Measurements from ENCODE around the gene RNF223.
"Not testable (repeated sequence)": the region's sequence is repeated elsewhere in the genome, so short reads cannot be mapped to it uniquely, and the experiment has no call there.

The RNF223 gene

DNA sequence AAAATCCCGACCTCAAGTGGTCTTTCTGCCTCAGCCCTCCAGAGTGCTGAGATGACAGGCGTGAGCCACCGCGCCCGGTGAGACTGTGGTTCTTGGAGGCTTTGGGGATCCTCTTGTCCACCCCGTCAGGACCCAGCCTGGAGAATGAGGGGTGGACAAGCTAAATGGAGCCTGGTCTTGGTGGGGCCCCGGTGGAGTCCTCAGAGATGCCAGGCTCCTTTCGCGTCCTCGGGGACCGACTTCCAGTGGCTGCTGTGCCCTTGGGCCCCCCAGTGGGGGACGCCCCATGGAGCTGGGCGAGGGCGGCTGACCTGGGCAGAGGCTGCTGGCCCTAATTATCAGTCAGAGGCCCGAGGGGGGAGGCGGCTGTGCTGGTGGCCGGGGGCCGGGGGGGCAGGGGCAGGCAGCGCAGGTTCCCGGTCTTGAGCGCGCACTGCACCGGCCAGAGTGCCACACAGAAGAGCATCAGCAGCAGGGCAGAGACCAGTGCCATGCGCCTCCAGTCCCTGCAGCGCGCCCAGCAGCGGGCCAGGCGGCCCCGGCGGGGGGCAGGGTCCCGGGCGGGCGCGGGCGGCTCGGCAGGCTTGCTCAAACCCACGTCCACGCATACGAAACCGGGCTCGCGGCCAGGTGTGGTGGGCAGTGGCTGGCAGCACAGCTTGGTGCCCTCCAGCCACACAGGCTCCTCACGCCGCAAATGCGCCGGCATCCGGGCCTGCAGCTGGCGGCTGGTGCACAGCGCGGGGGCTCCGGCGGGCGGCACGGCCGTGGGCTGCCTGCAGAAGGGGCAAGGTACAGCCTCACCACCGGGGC, 2.4 kb downstream of the RNF223 start:
- Histone ChIP-seq H3K4me1 (ENCODE audit: control insufficient read depth, insufficient read depth, low read length) (no peaks in the 10 kb centered on the region), H3K9ac (ENCODE audit: low read length) (no peak overlapping the region), H3K36me3 (ENCODE audit: control insufficient read depth, insufficient read depth, low read length) (no peaks in the 10 kb centered on the region), H3K27ac (ENCODE audit: low read depth, low read length) (no peak overlapping the region), H3K4me3 (ENCODE audit: low read length) (no peak overlapping the region), H3K27me3 (ENCODE audit: control insufficient read depth, insufficient read depth, low read length) (peaks cover 12% of the 10 kb centered on the region)

DNA sequence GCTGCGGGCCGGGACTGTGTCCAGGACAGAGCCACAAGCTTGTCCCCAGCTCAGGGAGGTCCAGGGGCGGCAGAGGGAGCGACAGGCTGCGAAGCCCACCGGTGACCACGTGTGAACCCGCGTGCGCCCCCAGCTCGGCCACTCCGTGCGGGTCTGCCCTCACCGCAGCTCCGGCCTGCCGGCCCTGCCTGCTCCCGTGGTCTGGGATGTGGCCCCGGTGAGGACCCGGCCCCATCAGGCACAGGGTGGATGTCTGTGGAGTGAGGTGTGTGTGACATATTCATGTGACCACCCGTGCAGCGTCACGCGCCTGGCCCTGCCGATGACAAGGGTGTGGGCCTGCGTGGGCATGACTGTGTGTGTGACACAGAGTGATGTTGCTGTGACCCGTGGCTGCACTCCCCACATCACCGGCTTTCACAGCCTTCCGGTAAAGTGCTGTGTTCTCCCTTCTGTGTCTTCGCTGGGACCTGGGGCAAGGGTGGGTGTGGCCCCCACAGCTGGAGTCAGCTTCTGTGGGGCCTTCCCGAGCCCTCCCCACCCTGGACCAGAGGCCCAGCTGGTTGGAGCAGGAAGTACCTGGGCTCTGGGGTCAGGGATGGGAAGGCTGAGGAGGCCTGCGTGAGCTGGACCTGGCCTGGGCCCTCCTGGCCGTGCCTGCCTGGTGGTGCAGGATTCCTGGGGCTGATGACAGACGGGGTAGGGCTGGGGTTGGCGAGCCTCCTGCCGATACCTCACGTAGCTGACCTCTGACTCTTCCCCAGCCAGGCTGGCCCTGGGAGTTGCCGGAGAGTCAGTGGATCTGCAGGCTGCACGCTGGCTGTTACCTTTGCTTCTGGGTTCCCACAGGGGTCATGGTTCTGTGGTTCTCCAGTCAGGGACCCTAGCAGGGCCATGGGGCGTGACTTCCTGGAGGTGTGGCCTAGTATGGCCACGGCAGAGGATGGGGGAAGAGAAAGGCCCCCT, 4.1 kb downstream of the RNF223 start:
- Histone ChIP-seq H3K27me3 (ENCODE audit: control insufficient read depth, insufficient read depth, low read length) (peaks cover 12% of the 10 kb centered on the region), H3K4me1 (ENCODE audit: control insufficient read depth, insufficient read depth, low read length) (no peaks in the 10 kb centered on the region), H3K4me3 (ENCODE audit: low read length) (peak overlapping the region; percentile 70), H3K9ac (ENCODE audit: low read length) (no peak overlapping the region), H3K27ac (ENCODE audit: low read depth, low read length) (no peak overlapping the region), H3K36me3 (ENCODE audit: control insufficient read depth, insufficient read depth, low read length) (no peaks in the 10 kb centered on the region)

DNA sequence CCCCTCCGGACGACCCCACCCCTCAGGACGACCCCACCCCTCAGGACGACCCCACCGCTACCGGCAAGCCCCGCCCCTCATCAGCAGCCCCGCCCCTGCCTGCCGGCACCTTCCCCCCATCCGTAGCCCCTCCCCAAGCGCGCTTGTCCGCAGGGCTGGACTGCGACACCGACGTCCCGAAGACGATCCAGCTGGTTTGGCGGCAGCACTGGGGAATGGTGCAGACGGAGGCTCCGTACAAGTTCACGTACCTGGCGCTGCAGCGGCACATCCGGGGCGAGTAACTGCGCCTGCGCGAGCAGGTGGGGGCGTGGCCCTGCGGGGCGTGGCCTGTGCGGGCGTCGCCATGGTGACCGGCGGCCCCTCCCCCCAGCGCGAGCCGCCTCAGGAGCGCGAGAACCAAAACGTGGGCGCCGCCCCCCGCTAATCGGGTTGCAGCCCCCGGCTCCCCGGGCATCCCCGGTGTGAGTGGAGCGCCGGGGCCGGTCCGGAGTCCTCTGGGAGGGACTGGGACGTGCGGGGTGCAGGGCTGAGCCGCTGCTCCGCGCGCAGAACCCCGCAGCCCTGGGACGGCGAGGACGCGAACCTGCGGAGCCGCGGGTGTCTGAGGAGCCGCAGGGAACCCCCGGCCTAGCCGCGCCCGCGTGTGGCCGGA, 4.9 kb downstream of the RNF223 start:
- Histone ChIP-seq H3K27me3 (ENCODE audit: control insufficient read depth, insufficient read depth, low read length) (peaks cover 8% of the 10 kb centered on the region), H3K36me3 (ENCODE audit: control insufficient read depth, insufficient read depth, low read length) (no peaks in the 10 kb centered on the region), H3K4me3 (ENCODE audit: low read length) (peak overlapping the region; percentile 70), H3K27ac (ENCODE audit: low read depth, low read length) (peak overlapping the region; percentile 14), H3K9ac (ENCODE audit: low read length) (peak overlapping the region; percentile 40), H3K4me1 (ENCODE audit: control insufficient read depth, insufficient read depth, low read length) (no peaks in the 10 kb centered on the region)

DNA sequence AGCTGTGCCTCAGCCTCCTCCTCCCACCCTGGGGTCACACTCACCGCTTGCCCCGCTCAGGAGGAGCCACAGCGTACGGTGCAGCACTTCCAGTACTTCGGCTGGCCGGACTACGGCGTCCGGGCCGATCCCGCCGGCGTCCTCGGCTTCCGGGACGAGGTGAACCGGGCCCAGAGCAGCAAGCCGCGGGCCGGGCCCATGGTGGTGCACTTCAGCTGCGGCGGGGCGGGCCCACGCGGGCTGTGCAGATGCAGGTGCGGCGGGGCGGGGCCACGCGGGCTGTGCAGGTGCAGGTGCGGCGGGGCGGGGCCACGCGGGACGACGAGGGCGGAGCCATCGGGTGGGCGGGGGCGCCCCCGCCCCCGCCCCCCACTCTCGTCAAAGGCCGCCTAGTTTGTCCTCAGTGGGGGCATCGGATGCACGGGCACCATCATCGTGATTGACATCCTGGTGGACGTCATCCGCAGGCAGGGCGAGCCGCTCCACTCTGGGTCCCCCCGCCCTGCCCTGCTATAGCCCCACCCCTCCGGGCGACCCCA, 5.5 kb downstream of the RNF223 start:
- H3K4me1 ChIP-seq (ENCODE audit: control insufficient read depth, insufficient read depth, low read length), result no peaks in the 10 kb centered on the region
- H3K27ac ChIP-seq (ENCODE audit: low read depth, low read length), result no peak overlapping the region
- peaks cover 13% of the 10 kb centered on the region for H3K27me3 ChIP-seq (ENCODE audit: control insufficient read depth, insufficient read depth, low read length)
- no peak overlapping the region for H3K9ac ChIP-seq (ENCODE audit: low read length)
- peak overlapping the region; percentile 6 for H3K4me3 ChIP-seq (ENCODE audit: low read length)
- H3K36me3 ChIP-seq (ENCODE audit: control insufficient read depth, insufficient read depth, low read length), result no peaks in the 10 kb centered on the region

DNA sequence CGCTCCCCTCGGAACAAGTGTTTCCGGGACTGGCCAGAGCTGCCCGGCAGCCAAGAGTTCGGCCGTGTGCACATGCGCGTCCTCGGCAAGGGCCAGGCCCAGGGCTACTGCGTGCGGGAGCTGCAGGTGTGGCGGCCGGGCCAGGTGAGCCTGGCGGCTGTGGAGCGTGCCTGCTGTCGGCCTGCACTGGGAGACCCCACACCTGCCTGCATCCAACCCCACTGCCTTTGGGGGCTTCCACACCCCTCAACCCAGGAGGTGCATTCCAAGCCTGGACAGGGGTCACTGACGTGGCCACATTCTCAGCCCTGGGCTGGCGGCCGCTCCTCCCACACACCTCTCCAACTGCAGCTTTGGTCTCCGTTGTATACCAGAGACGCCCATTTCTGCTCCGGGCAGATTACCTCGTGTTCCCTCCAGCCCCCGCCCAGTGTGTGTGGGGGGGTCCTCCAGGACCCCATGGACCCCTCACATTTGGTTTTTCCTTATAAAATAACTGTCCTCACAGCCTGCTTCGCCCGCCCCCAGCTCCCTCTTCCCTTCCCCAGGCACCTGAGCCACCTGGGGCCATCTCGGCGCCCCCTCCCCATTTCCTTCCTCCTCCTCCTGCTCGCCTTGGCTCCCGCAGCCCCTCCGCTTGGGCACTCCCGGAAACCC, 6.1 kb downstream of the RNF223 start:
- H3K4me1 ChIP-seq (ENCODE audit: control insufficient read depth, insufficient read depth, low read length), result no peaks in the 10 kb centered on the region
- H3K36me3 ChIP-seq (ENCODE audit: control insufficient read depth, insufficient read depth, low read length), result no peaks in the 10 kb centered on the region
- no peak overlapping the region for H3K27ac ChIP-seq (ENCODE audit: low read depth, low read length)
- peaks cover 15% of the 10 kb centered on the region for H3K27me3 ChIP-seq (ENCODE audit: control insufficient read depth, insufficient read depth, low read length)
- H3K4me3 ChIP-seq (ENCODE audit: low read length), result peak overlapping the region; percentile 6
- no peak overlapping the region for H3K9ac ChIP-seq (ENCODE audit: low read length)

DNA sequence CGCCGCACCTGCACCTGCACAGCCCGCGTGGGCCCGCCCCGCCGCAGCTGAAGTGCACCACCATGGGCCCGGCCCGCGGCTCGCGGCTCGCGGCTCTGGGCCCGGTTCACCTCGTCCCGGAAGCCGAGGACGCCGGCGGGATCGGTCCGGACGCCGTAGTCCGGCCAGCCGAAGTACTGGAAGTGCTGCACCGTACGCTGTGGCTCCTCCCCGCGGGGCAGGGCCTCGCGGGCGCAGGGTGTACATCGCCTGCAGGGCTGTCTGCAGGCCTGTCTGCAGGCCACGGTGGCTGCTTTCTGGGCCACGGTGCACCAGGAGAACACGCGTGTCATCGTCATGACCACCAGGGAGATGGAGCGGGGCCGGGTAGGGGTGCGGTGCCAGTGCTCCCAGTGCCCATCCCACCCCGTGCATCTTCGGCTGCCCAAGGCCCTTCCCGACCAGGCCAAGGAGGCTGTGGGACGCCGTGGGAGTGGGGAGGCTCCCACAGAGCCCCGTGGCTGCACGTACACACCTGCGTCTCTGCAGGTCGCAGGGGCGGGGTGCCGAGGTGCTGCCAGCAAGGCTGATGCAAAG, 6.7 kb downstream of the RNF223 start:
- Histone ChIP-seq H3K4me1 (ENCODE audit: control insufficient read depth, insufficient read depth, low read length) (no peaks in the 10 kb centered on the region), H3K9ac (ENCODE audit: low read length) (no peak overlapping the region), H3K27me3 (ENCODE audit: control insufficient read depth, insufficient read depth, low read length) (peaks cover 20% of the 10 kb centered on the region), H3K36me3 (ENCODE audit: control insufficient read depth, insufficient read depth, low read length) (no peaks in the 10 kb centered on the region), H3K27ac (ENCODE audit: low read depth, low read length) (no peak overlapping the region), H3K4me3 (ENCODE audit: low read length) (no peak overlapping the region)

DNA sequence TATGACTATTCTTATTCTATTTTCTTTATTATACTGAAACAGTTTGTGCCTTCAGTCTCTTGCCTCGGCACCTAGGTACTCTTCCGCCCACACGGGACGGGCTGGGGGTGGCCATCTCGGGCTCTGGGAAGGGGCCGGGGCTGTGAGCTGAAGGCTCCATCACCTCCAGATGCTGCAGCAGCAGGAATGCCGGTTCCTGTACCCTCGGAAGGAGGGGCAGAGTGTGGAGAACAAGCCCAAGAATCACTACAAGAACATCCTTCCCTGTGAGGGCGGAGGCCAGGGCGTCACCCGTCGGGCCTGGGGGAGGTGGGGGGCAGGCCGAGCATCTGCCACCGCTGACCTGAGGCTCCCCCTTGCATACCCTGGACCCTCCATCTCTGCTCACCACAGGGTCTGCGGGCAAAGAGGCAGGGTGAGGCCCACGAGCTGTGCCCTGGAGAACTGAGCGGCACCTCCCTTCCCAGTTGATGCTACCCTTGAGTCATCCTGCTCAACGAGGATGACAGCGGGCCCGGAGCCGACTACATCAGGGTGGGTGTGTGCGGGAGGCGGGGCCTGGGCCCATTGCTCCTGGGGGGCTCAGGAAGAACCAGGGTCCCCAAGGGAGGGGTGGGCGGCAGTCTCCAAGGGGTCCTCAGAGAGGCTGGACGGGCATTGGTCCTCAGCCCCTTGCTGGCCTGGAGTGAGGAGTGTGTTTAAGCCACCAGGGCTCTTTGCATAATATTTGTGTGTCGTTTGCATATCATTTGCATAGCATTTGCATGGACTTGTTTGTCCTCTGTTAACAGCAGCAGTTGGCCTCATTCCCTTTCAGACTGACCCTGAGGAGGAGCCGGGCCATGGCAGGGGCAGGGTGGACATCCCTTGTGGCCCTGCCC, 7.5 kb downstream of the RNF223 start:
- Histone ChIP-seq H3K27me3 (ENCODE audit: control insufficient read depth, insufficient read depth, low read length) (peaks cover 21% of the 10 kb centered on the region), H3K4me1 (ENCODE audit: control insufficient read depth, insufficient read depth, low read length) (no peaks in the 10 kb centered on the region), H3K9ac (ENCODE audit: low read length) (no peak overlapping the region), H3K4me3 (ENCODE audit: low read length) (no peak overlapping the region), H3K27ac (ENCODE audit: low read depth, low read length) (no peak overlapping the region), H3K36me3 (ENCODE audit: control insufficient read depth, insufficient read depth, low read length) (no peaks in the 10 kb centered on the region)

DNA sequence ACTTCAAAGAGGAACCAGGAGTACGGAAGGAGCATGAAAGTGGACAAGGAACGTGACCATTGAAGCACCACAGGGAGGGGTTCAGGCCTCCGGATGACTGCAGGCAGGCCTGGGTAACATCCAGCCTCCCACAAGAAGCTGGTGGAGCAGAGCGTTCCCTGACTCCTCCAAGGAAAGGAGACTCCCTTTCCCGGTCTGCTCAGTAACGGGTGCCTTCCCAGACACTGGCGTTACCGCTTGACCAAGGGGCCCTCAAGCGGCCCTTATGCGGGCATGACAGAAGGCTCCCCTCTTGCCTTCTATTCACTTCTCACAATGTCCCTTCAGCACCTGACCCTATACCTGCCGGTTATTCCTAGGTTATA, 8.2 kb downstream of the RNF223 start:
- not testable (repeated sequence) for H3K4me3 ChIP-seq (ENCODE audit: low read length); H3K36me3 ChIP-seq (ENCODE audit: control insufficient read depth, insufficient read depth, low read length); H3K4me1 ChIP-seq (ENCODE audit: control insufficient read depth, insufficient read depth, low read length); H3K27ac ChIP-seq (ENCODE audit: low read depth, low read length); H3K9ac ChIP-seq (ENCODE audit: low read length)
- peaks cover 27% of the 10 kb centered on the region for H3K27me3 ChIP-seq (ENCODE audit: control insufficient read depth, insufficient read depth, low read length)

DNA sequence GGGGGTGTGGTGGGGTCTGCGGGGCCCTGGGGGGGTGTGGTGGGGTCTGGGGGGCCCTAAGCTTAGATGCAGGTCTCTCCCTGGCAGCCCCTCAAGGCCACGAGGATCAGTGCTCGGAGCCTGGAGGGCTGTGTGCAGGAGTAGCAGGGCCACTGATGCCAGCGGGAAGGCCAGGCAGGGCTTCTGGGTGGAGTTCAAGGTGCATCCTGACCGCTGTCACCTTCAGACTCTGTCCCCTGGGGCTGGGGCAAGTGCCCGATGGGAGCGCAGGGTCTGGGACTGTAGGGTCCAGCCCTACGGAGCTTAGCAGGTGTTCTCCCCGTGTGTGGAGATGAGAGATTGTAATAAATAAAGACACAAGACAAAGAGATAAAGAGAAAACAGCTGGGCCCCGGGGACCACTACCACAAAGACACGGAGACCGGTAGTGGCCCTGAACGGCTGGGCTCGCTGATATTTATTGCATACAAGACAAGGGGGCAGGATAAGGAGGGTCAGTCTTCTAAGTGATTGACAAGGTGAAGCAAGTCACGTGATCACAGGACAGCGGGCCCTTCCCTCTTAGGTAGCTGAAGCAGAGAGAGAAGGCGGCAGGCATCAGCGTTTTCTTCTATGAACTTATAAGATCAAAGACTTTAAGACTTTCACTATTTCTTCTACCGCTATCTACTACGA, 8.7 kb downstream of the RNF223 start:
- Histone ChIP-seq H3K9ac (ENCODE audit: low read length) (no peak overlapping the region), H3K27me3 (ENCODE audit: control insufficient read depth, insufficient read depth, low read length) (peaks cover 27% of the 10 kb centered on the region), H3K36me3 (ENCODE audit: control insufficient read depth, insufficient read depth, low read length) (no peaks in the 10 kb centered on the region), H3K4me1 (ENCODE audit: control insufficient read depth, insufficient read depth, low read length) (no peaks in the 10 kb centered on the region), H3K4me3 (ENCODE audit: low read length) (no peak overlapping the region), H3K27ac (ENCODE audit: low read depth, low read length) (no peak overlapping the region)

DNA sequence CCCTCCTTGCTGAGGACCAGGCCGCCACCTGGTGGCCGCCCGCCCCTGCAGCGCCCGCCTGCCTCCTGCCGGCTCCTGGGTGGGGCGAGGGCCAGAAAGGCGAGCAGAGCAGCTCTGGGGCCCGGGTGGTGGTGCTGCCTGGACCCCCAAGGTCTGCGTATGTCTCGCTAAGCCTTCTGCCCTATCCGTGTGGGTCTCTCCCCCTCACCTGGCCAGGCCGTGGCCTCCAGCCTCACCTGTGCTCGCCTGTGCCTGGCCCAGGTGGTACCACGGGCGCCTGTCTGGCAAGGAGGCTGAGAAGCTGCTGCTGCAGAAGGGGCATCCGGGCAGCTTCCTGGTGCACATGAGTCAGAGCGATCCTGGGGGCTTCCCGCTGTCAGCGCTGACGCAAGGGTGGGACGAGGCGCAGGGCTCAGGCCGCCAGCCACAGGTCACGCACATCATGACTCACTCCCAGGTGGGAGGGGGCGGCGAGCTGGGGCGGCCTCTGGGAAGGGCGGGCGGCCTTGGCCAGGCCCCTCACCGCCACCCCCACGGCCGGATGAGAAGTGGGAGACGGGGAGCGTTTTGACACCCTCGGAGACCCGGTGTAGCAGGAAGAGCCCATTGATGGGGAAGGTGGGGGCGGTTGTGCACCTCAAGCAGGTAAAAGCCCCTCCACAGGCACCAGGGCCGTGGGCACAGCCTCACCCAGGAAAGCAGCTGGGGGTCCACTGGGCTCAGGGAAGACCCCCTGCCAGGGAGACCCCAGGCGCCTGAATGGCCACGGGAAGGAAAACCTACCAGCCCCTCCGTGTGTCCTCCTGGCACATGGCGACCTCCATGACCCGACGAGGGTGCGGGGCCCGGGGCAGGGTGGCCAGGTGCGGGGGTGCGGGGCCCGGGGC, 9.9 kb downstream of the RNF223 start:
- Histone ChIP-seq H3K4me1 (ENCODE audit: control insufficient read depth, insufficient read depth, low read length) (no peaks in the 10 kb centered on the region), H3K27ac (ENCODE audit: low read depth, low read length) (no peak overlapping the region), H3K9ac (ENCODE audit: low read length) (no peak overlapping the region), H3K36me3 (ENCODE audit: control insufficient read depth, insufficient read depth, low read length) (no peaks in the 10 kb centered on the region), H3K4me3 (ENCODE audit: low read length) (no peak overlapping the region), H3K27me3 (ENCODE audit: control insufficient read depth, insufficient read depth, low read length) (peaks cover 31% of the 10 kb centered on the region)

Measured in rectal smooth muscle tissue (tissue), 1 donor.